ENCODE results near the gene SLC17A9.

- TF ChIP-seq, protein P1, sequence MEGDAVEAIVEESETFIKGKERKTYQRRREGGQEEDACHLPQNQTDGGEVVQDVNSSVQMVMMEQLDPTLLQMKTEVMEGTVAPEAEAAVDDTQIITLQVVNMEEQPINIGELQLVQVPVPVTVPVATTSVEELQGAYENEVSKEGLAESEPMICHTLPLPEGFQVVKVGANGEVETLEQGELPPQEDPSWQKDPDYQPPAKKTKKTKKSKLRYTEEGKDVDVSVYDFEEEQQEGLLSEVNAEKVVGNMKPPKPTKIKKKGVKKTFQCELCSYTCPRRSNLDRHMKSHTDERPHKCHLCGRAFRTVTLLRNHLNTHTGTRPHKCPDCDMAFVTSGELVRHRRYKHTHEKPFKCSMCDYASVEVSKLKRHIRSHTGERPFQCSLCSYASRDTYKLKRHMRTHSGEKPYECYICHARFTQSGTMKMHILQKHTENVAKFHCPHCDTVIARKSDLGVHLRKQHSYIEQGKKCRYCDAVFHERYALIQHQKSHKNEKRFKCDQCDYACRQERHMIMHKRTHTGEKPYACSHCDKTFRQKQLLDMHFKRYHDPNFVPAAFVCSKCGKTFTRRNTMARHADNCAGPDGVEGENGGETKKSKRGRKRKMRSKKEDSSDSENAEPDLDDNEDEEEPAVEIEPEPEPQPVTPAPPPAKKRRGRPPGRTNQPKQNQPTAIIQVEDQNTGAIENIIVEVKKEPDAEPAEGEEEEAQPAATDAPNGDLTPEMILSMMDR (IDR thresholded peaks at IDR 0.05) = no peak
- no peak for TF ChIP-seq POLR2AphosphoS5 (IDR thresholded peaks at IDR 0.05)
These were observed 39.4 kb upstream of the SLC17A9 start for GRCh38 chr20:62913043-62913630.
